HL-60 (cell line): ENCODE measurements around the gene PAK4.

Experiments
- DNase-seq, 2 experiments: peaks; one replicate each; pipeline ENCODE4 v3.0.0-alpha.2; 2010 to 2020; ENCODE audit warnings: low read depth in 1 of 2, low spot score in 1 of 2
- H3K27ac ChIP-seq: fragments of 250-450 bp; sonication (Bioruptor Pico); replicated peaks from 2 replicates; pipeline ENCODE4 v1.5.1; 2020; ENCODE audit warnings: mild to moderate bottlenecking, moderate library complexity
- H3K27me3 ChIP-seq: fragments of 250-450 bp; sonication (Bioruptor Pico); 2 replicates; pipeline ENCODE4 v1.5.1; 2021; ENCODE audit warnings: mild to moderate bottlenecking, moderate library complexity; ENCODE audit not compliant: insufficient read depth, poor library complexity, severe bottlenecking
- H3K4me3 ChIP-seq: replicated peaks from 2 replicates; pipeline ENCODE4 v1.5.1; 2011; ENCODE audit warnings: mild to moderate bottlenecking, control low read depth, low read length; ENCODE audit not compliant: insufficient read depth
- GABPA ChIP-seq: IDR thresholded peaks from 2 replicates; pipeline ENCODE4 v1.6.1; 2012; ENCODE audit warnings: low read depth
- POLR2AphosphoS5 ChIP-seq: IDR thresholded peaks from 2 replicates; pipeline ENCODE4 v1.6.1; 2012; ENCODE audit warnings: low read depth
- SPI1 ChIP-seq: IDR thresholded peaks from 2 replicates; pipeline ENCODE4 v1.6.1; 2012; ENCODE audit warnings: low read depth, mild to moderate bottlenecking, borderline replicate concordance
- TF ChIP-seq, protein P1 (sequence below): IDR thresholded peaks from one replicate; pipeline ENCODE4 v1.5.1; 2011; ENCODE audit warnings: low read length, control low read depth, inconsistent platforms; ENCODE audit not compliant: insufficient read depth
- TF ChIP-seq, protein P2 (sequence below): IDR thresholded peaks from 2 replicates; pipeline ENCODE4 v1.6.1; 2012; ENCODE audit warnings: low read depth; ENCODE audit not compliant: insufficient replicate concordance

The PAK4 gene

DNA sequence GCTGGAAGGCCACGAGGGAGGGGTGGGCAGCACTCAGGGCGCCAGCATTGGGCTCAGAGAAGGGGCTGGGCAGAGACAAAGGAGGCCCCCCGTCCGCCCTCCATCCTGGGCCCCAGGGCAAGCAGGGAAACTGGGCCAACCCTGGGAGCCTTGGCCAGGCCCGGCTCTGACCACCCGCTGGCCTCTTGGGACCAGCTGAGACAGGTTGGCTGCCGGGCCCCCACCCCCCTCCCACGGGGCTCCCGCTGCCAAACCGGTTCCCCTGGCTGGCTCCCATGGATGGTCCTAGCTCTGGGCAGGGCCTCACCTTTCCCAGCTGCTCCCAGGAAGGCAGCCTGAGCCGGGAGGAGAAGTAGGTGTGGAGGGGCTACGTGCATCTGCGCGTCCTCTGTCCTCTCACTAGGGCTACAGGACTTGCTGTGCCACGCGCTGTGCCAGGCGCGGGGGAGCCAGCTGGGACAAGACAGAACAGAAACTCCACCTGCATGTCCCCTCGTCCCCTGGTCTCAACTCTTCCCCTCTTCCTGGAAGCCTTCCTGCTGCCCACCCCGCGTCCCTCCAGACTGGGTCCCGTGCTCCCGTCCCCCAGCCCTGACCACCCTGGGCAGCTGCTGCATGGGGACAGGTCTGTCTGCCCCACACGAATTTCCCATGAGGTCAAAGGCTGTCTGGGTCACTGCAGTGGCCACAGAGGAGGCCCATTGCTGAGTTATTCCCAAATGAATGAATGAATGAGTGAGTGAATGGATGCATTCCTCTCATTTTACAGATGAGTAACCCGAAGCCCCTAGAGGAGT, 42.1 kb downstream of the PAK4 start:
- Histone ChIP-seq H3K27me3 (no peaks in the 10 kb centered on the region), H3K4me3 (no peak overlapping the region), H3K27ac (no peak overlapping the region)
- no peak for DNase-seq
- TF ChIP-seq SPI1 (no peak), POLR2AphosphoS5 (no peak), GABPA (no peak)
- TF ChIP-seq, protein P1, sequence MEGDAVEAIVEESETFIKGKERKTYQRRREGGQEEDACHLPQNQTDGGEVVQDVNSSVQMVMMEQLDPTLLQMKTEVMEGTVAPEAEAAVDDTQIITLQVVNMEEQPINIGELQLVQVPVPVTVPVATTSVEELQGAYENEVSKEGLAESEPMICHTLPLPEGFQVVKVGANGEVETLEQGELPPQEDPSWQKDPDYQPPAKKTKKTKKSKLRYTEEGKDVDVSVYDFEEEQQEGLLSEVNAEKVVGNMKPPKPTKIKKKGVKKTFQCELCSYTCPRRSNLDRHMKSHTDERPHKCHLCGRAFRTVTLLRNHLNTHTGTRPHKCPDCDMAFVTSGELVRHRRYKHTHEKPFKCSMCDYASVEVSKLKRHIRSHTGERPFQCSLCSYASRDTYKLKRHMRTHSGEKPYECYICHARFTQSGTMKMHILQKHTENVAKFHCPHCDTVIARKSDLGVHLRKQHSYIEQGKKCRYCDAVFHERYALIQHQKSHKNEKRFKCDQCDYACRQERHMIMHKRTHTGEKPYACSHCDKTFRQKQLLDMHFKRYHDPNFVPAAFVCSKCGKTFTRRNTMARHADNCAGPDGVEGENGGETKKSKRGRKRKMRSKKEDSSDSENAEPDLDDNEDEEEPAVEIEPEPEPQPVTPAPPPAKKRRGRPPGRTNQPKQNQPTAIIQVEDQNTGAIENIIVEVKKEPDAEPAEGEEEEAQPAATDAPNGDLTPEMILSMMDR, result no peak
- TF ChIP-seq, protein P2, sequence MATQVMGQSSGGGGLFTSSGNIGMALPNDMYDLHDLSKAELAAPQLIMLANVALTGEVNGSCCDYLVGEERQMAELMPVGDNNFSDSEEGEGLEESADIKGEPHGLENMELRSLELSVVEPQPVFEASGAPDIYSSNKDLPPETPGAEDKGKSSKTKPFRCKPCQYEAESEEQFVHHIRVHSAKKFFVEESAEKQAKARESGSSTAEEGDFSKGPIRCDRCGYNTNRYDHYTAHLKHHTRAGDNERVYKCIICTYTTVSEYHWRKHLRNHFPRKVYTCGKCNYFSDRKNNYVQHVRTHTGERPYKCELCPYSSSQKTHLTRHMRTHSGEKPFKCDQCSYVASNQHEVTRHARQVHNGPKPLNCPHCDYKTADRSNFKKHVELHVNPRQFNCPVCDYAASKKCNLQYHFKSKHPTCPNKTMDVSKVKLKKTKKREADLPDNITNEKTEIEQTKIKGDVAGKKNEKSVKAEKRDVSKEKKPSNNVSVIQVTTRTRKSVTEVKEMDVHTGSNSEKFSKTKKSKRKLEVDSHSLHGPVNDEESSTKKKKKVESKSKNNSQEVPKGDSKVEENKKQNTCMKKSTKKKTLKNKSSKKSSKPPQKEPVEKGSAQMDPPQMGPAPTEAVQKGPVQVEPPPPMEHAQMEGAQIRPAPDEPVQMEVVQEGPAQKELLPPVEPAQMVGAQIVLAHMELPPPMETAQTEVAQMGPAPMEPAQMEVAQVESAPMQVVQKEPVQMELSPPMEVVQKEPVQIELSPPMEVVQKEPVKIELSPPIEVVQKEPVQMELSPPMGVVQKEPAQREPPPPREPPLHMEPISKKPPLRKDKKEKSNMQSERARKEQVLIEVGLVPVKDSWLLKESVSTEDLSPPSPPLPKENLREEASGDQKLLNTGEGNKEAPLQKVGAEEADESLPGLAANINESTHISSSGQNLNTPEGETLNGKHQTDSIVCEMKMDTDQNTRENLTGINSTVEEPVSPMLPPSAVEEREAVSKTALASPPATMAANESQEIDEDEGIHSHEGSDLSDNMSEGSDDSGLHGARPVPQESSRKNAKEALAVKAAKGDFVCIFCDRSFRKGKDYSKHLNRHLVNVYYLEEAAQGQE, result no peak

DNA sequence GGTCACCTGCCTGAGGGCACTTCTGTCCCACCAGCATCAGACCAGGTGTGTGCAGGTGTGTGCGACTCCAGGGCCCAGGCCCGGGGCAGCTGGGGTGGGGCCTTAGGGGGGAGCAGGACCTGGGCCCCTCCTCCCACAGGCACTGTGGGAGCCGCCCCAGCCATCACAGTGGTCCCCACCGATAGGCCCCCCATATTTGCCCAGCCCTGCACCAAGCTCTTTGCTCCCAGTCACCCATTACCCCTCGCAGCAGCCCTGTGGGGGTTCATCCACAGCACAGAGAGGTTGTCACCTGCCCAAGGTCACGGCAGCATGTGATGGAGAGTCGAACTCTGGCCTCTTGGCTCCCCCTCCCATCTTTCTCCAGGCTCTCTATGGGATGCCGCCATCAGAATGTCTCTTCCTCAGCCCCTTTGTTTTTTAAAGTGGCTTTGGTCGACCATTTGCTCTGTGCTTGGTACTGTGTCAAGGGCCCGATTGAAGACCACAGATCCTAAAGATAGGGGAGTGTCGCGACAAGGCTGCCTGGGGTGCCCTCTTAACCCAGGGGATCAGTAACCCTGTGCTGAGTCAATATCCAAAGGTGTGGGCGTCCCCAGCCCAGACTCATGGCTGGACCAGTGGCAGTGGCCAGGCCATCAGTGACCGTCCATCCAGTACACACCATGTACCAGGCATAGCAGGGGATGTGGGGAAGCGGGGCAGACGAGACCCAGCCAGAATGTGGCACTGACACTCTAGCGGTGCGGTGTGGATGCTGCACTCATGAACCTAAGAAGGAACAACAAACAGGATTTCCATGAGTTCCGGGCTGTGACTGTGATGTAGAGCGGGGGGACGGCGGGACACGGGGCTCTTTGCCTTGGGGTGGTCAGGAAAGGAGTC, 42.9 kb downstream of the PAK4 start:
- TF ChIP-seq, protein P1, result no peak
- TF ChIP-seq, protein P2, result no peak
- TF ChIP-seq SPI1 (no peak), POLR2AphosphoS5 (no peak), GABPA (no peak)
- Histone ChIP-seq H3K27me3 (no peaks in the 10 kb centered on the region), H3K27ac (no peak overlapping the region), H3K4me3 (no peak overlapping the region)
- no peak for DNase-seq

DNA sequence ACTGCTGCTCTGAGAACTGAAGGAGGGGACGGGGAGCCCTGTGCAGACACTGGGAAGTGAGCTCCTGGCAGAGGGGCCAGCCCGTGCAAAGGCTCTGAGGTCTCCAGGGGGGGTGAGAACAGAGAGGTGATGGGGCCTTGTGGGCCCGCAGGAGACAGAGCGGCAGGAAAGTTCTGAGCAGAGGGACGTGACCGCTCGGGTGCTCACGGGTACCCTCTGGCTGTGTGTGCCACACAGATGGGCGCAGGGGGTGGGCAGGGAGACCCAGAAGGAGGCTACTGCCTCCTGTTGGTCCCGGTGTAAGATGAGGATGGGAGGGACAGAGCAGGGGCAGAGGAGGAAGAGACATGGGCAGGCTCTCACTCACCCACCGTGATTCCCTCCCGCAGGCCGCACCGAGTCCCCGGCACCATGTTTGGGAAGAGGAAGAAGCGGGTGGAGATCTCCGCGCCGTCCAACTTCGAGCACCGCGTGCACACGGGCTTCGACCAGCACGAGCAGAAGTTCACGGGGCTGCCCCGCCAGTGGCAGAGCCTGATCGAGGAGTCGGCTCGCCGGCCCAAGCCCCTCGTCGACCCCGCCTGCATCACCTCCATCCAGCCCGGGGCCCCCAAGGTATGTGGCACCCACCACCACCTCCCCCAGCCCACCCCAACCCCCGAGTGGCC, 43.7 kb downstream of the PAK4 start:
- DNase-seq, result no peak
- TF ChIP-seq SPI1 (no peak), POLR2AphosphoS5 (no peak), GABPA (no peak)
- TF ChIP-seq, protein P1, result no peak
- TF ChIP-seq, protein P2, result no peak
- H3K4me3 ChIP-seq, result no peak overlapping the region
- H3K27ac ChIP-seq, result no peak overlapping the region
- no peaks in the 10 kb centered on the region for H3K27me3 ChIP-seq
